HG03565 (cell line): ENCODE results near the gene PSMB5.

ENCODE experiments used
- ATAC-seq: cut with Tn5 transposase; IDR thresholded peaks from one replicate; pipeline ENCODE4 v1.9.1; 2021; ENCODE audit warnings: mild to moderate bottlenecking, moderate library complexity; ENCODE audit not compliant: unreplicated experiment

Gene PSMB5

DNA sequence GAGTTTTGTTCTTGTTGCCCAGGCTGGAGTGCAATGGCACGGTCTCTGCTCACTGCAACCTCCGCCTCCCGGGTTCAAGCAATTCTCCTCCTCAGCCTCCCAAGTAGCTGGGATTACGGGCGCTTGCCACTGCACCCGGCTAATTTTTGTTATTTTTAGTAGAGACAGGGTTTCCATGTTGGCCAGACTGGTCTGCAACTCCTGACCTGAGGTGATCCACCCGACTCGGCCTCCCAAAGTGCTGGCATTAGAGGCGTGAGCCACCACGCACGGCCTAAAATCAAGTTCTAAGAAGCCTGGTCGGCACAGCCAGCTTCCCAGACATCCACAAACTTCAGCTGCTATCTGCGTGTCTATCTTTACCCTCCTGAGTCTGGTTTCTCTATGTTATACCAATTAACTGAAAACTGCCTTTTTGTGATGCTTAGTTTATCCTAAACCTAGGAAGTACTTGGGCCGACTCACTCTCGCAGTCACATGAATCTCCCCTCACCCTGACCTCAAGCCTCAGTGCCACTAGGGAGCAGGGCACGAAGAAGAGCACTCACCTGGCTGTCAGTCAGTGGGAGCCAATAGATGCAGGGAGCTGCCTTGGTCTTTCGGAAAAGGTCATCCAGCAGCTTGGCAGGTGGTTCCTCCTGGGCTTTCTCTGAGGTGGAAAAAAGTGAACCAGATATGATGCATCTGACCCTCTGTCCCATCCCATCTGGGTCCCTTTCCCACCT, 26.0 kb upstream of the PSMB5 start:
- ATAC-seq: no peak

- ATAC-seq: no peak
Measured at GRCh38 chr14:23058654-23059504, 24.2 kb upstream of the PSMB5 start.

DNA sequence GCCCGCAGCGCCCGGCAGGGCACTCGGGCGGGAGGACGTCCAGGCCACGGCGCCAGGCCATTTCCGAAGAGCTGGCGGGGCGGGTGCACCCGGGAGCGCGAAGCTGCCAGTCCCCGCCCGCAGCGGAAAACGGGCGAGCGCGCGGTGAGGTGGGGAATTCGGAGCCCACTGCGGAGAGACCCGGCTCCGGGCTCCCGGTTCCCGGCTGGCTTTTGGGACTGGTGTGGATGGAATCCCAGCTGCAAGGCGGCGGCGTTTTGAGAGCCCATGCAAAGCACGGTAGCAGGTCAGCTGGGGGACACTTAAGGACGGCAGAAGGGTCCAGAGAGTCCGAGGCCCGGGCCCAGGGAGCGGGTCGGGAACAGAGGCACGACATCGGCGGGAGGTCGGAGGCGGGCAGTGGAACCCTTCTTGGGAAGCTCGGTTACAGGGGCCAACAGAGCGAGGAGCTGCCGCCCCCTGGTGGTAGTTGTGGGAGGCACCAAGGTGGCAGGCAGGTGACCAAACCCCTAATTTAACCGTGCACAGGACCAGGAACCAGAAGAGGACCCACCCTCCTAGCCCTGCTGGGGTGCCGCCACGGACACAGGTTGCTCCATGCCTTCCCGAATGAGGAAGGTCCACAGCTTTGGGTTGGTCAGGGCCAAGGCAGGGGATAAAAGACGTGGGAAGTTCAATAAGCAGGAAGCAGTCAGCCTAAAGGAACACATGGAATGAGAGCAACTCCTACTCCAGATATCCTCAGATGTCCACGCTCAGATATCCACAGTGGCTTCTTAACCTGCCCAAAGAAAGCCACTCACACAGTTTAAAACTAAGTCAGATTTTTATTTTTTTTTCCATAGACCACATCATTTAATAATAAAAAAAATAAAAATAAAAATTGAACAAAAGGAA, 23.3 kb upstream of the PSMB5 start:
- ATAC-seq: peak; percentile 36

GRCh38 chr14:23056956-23057756, 22.5 kb upstream of the PSMB5 start, which contains the start of gene CDH24:
CDH24 (minus strand) TSS chr14:23057520; CDS start chr14:23055733, 1,787 bp downstream.
- no peak for ATAC-seq

- peak; percentile 39 for ATAC-seq
Measured at GRCh38 chr14:23056145-23056955, 21.6 kb upstream of the PSMB5 start.

GRCh38 chr14:23055621-23056144, 21.0 kb upstream of the PSMB5 start:
- no peak for ATAC-seq

- no peak for ATAC-seq
Measured at GRCh38 chr14:23055147-23055550, 20.4 kb upstream of the PSMB5 start.

GRCh38 chr14:23054000-23054811, 19.5 kb upstream of the PSMB5 start:
- no peak for ATAC-seq

DNA sequence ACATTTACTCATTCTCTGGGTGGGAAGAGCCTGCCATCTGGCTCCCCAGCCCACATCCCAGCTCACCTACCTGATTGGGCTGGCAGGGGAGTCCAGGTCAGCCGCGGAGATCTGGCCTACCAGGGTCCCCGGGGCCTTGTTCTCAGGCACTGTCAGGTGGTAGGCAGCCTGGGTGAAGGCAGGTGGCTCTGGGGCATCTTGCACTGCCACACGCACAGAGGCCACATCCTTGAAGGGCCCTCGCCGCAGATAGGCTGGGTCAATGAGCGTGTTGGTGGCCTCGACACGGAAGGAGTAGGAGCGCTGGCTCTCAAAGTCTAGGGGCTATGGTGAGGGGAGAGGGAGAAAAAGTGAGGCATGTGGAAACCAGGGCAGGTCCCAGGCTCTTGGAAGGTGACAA, 18.7 kb upstream of the PSMB5 start:
- no peak for ATAC-seq

- ATAC-seq: no peak
Measured at GRCh38 chr14:23052671-23053070, 18.0 kb upstream of the PSMB5 start.

GRCh38 chr14:23052182-23052623, 17.5 kb upstream of the PSMB5 start:
- ATAC-seq: no peak

DNA sequence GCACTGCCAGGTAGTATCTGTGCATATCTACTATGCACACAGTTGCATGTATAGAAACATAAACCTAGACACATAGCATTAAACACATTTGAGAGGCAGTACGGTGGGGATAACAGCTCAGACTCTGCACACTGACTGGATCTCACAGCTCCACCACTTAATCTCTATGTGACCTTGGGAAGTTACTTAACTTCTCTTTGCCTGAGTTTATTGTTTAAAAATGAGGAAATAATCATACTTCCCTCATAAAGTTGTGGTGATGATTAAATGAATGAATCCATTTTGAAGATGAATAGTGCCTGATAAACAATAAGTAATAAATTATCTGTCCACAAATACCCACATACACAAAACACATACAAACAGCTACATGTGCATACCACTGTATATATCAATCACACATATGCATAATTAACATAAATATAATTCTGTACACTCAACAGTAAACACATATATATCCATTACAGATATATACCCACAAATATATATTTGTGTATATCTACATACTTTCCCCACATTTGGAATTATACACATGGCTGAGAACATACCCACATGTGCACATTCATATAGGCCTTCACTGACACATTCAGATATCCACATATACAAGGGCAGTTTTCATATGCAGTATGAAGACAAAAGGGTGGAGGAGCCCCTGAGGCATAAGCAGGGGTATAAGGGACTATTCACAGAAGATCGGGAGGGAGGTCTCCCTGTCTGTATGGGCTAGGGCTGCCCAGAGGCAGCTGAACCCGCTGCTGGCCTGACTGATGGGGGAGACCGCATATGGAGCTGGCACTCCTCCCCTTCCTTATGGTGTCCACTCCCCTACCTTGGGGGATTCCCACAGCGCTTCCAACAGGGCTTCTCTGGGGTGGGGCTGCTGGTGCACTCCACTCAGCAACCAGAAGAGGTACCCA, 16.7 kb upstream of the PSMB5 start:
- no peak for ATAC-seq

DNA sequence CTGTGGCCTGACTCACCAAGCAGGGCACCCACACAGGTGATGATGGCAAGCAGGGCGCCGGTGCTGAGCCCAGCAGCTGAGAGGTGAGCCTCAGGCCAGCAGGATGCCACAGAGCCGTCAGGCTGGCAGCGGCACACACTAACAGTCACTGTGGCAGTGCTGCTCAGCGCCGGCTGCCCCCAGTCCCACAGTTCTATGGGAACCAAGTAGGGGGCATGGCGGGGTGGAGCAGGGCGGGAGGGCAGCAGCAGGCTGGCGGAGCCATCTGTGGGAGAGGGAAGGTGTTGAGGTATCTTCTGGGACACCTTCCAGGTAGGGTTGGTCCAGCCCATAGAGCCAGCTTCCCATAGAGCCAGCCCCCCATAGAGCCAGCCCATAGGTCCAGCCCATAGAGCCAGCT, 14.3 kb upstream of the PSMB5 start:
- no peak for ATAC-seq

- no peak for ATAC-seq
Measured at GRCh38 chr14:23047751-23048693, 13.3 kb upstream of the PSMB5 start.

DNA sequence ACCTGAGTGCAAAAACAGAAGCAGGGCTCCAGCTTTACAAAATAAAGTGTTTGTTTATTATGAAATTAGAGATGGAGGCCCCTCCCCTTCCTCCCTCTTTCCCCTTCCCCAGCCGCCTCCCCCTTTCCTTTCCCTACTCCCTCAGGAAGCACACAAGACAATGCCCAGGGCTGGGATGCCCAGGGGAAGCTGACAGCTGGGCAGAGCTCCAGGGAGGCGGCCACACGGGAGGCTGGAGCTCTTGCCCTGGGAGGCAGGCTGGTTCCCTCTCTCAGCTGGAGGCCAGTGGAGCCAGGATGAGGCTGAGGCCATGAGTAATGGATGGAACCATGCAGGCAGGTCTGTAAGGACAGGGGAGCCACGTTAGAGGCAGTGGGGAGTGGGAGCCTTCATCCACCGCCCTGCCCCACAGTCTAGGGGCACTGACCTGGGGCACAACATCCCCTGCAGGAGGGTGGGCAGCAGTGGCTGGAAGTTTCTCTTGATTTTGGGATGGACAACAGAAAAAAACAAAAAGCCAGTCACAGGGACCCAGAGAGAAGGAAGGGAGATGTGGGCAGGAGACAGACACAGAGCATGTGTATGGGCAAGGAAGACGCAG, 12.4 kb upstream of the PSMB5 start:
- ATAC-seq: no peak
